ENCODE data around the gene NEMP1.

DNA sequence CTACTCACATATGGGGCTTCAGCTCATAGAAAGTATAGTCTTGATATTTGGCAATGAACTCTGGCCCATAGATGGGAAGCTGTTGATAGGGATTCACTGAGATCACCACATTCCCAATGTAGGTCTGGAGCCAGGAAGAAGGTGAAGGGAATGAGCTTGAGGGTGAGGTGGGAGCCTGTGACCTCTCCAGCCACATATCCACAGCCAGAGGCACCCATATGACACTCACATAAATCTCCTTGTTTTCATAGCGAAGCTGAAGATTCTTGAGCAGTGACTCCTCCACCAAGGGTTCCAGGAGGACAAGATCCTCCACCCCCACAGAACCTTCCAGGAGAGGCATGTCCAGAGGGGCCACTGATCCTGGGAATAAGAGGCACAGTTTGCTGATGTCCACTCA, 30.6 kb downstream of the NEMP1 start:
- TF ChIP-seq, protein P1, sequence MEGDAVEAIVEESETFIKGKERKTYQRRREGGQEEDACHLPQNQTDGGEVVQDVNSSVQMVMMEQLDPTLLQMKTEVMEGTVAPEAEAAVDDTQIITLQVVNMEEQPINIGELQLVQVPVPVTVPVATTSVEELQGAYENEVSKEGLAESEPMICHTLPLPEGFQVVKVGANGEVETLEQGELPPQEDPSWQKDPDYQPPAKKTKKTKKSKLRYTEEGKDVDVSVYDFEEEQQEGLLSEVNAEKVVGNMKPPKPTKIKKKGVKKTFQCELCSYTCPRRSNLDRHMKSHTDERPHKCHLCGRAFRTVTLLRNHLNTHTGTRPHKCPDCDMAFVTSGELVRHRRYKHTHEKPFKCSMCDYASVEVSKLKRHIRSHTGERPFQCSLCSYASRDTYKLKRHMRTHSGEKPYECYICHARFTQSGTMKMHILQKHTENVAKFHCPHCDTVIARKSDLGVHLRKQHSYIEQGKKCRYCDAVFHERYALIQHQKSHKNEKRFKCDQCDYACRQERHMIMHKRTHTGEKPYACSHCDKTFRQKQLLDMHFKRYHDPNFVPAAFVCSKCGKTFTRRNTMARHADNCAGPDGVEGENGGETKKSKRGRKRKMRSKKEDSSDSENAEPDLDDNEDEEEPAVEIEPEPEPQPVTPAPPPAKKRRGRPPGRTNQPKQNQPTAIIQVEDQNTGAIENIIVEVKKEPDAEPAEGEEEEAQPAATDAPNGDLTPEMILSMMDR (conservative IDR thresholded peaks at IDR 0.05), result no peak
- no peak for TF ChIP-seq EZH2 (IDR thresholded peaks at IDR 0.05; ENCODE audit: low read depth)

All from PC-9 (cell line).